Gastrocnemius medialis (tissue), 4 donors: ENCODE measurements around the gene GLRA1.

ENCODE experiments used
- CTCF ChIP-seq, 5 experiments: fragments of 450-650 bp in 3 of 5; fragments of 200-600 bp in 2 of 5; sonication (generic) in 2 of 5; IDR thresholded peaks in 4 of 5; conservative IDR thresholded peaks in 1 of 5; 1 replicate in 4 of 5; 2 replicates in 1 of 5; pipeline ENCODE4 v1.5.1; 2016 to 2019; ENCODE audit warnings: antibody characterized with exemption in 5 of 5, mild to moderate bottlenecking in 3 of 5, moderate library complexity in 3 of 5
- POLR2A ChIP-seq, 2 donors: fragments of 450-650 bp; IDR thresholded peaks; one replicate each; pipeline ENCODE4 v1.6.1; 2017; ENCODE audit warnings: antibody characterized with exemption in 2 of 2, mild to moderate bottlenecking in 2 of 2, moderate library complexity in 2 of 2

- TF ChIP-seq CTCF (IDR thresholded peaks at IDR 0.05 in 4 of 5, conservative IDR thresholded peaks at IDR 0.05 in 1 of 5) (no peak), POLR2A (IDR thresholded peaks at IDR 0.05) (no peak)
Observed at GRCh38 chr5:151779531-151780125, 145.0 kb downstream of the GLRA1 start.
